SIG-M5 (cell line): ENCODE data around the gene LAMB3.

Experiments
- DNase-seq: peaks from one replicate; lab custom pipeline; 2025; lab: John Stamatoyannopoulos, UW

The LAMB3 gene

DNA sequence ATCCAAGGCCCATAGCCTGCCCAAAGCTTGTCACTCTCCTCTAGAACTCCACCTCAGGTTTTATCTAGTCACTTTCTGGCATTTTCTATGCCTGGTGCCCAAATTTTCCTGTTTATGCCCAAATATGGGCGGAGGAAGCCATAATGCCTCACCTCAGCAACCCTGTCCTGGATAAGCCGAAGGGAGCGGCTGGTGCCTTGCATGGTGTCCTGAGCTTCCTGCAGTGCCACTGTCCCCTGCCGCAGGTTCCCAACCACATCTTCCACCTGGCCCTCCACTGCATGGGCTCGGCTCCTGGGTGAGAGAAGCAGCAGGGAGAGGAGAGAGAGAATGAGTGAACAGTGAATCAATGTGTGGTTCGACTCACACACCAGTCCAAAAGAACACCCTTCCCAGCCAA is 34.5 kb downstream of the LAMB3 start:
- no peak for DNase-seq

DNA sequence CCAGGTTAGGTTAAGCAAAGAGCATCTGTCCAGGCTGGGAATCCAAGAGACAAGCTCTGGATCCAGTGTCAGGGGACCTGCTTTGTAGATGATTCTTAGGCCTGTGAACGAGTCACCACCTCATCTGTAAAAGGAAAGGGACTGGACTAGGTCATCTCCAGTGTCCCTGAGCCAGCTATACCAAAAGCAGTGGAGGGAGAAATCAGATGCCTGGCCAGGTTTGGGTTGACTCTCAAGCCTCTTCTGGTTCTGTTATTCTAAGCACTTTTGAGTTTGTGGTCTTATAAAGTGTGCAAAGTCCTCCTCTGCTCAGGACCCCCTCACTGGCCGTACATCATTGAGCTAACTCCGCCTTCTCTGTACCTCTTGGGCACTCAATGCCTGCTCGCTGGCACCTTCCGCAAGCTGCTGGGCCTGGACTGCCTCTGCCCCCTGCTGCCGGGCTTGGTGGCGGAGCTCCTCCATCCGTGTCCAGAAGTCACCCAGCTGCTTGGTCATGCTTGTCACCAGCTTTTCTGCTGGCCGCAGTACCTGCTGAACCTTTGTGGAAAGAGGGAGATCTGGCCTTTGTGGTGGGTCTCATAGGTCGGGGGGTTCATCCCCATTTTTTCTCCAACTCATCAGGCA is 35.1 kb downstream of the LAMB3 start:
- no peak for DNase-seq

GRCh38 chr1:209616366-209617046 is 35.7 kb downstream of the LAMB3 start:
- DNase-seq: no peak

DNA sequence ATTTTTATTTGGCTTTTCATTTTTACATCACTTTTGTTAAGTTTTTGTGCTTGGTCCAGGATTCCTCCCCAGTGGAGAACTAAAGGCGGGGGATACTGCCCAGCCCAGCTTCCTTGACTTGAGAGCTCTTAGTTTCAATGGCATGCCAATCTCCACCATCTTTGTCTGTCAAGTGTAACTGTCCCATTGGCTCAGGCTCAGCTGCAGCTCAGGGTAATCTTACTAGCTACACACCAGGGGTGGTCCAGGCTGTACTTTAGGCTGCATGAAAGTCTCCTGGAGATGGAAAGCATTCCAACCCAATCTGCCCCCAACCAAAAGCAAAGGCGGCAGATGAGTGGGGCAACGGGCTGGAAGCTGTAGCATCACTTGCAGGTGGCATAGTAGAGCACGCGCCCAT is 37.3 kb downstream of the LAMB3 start:
- DNase-seq: no peak

DNA sequence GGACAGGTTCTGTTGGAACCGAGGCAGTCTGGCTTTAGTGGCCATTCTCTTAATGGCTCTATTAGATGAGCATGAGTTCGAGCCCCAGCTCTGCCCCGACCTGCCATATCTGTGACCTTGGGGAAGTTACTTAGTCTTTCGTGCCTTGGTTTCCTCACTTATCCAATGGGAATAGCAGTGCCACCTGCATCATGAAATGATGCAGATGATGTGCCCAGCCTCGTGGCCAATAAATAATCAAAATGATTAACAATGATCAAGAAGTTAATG is 38.1 kb downstream of the LAMB3 start:
- no peak for DNase-seq

DNA sequence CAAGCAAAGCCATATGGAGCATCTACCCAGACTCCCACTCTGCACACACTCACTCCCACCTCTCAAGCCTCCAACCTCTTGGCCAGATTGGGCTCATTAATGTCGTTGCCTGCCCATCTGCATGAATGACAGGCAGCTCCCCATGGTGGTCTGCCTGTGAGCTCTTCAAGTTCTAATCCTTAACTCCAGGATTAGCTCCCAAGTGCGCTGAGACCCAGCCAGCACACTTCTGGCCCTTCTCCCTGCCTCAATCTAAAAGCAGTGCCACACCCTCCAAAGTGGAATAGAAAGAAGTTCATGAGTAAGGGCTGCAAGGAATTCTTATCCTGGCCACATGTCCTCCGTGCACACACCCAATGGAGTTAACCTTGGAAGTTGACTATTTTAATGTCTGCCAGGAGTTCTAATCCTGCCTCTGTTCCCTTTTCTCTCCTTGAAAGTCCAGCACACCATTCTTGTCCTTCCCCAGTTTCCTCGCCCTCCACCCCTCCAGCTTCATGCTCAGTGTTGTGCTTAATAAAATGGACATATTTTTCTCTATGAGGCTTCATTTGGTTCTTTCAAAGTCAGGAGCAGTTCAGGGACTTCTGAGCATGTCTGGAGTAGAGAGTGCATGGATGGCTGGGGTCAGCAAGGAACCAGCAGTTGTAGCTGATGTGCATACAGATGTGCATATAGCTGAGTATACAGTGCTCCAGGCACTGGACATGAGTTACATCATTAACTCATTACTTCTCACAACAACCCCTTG is 38.6 kb downstream of the LAMB3 start:
- no peak for DNase-seq

DNA sequence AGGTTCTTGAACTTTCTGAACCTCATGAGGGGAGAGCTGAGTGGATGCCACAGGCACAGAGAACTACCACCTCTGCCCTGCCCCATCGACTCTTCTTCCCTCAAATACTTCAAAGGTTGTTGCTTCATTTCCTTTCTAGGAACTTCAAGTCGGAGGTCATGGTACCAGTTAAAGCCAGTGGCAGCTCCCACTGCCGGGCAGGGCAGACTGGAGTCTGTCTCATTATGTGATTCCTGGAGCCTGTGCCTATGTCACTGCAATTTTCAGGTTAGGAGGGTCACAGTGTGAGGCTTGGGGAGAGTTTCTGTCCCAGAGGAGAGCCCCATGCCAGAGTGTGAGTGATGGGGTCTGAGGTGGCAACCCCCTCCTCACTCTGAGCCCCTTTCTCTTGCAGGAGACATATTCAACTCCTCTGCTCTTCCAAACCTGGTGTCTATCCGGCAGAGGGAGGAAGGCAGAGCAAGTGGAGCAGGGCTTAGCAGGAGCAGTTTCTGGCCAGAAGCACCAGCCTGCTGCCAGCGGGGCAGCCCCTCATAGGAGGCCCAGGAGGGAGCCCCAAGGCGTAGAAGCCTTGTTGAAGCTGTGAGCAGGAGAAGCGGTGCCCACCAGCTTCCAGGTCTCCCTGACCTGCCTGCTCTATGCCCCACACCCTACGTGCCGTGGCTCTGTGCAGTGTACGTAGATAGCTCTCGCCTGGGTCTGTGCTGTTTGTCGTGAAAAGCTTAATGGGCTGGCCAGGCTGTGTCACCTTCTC is 39.4 kb downstream of the LAMB3 start:
- DNase-seq: no peak

GRCh38 chr1:209611771-209612570 is 40.3 kb downstream of the LAMB3 start:
- DNase-seq: no peak

DNA sequence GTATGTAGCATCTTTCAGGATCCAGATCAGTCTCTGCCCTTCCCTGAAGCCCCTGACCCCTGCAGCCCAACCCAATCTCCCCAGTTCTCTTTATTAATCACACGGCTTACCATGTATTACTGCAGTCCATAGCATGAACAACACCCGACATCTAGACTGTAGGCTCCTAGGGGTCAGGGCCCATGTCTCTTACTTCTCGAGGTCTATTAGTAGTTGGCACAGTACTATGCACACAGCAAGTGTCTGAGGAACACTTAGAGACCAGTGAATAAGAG is 41.7 kb downstream of the LAMB3 start:
- no peak for DNase-seq

GRCh38 chr1:209609791-209610630 is 42.2 kb downstream of the LAMB3 start:
- DNase-seq: no peak

- DNase-seq: no peak
Measured at GRCh38 chr1:209609041-209609790, 43.0 kb downstream of the LAMB3 start.

- DNase-seq: no peak
Measured at GRCh38 chr1:209607795-209608178, 44.4 kb downstream of the LAMB3 start.

- no peak for DNase-seq
Measured at GRCh38 chr1:209607102-209607794, 45.0 kb downstream of the LAMB3 start.

- DNase-seq: no peak
Measured at GRCh38 chr1:209603877-209604276, 48.3 kb downstream of the LAMB3 start.

DNA sequence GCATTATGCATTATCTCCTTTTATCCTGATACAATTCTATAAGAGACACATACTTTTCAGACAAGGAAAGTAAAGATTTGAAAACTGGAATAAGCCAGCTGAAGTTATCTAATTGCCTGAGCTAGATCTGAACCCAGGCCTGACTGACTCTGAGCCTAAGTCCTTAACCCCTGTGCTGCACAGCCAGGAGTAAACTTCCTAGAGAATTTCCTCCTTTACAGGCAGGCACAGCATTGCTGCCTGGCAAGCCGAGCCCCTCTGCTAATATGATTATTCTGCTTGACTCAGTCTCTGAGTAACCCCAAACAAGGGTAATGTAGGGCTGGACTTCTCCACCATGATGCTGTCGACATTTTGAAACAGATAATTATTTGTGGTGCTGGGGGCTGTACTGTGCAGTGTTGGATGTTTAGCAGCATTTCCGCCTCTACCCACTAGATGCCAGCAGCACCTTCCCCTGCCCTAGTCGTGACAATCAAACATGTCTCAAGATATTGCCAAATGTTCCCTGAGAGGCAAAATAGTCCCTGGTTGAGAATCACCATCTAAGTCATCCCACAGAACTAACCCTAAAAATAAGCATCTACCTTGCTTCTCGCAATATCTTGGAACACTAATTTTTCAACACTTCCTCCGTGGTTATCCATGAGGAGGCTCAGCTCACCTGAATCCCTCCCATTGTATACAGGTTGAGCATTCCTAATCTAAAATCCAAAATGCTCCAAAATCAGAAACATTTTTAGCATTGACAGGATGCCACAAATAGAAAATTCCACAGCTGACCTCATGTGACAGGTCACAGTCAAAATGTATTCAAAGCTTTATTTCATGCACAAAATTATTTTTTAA is 50.2 kb downstream of the LAMB3 start:
- no peak for DNase-seq

DNA sequence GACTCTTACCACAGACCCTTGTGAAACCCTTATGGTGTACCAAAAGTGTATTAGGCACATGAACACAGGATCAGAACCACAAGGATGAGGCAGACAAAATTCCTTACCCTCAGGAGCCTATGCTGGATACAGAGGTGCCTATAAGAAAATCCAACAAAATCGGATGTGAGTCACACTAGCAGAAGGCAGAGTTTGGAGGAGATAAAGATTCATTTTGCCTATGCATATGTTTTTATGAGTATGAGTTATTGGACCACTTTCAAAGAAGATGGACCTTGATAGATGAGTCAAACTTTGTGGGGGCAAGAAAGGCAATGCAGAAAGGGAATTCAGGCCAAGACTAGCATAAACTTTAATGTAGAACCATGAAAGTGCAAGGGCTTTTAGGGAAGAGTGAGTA is 51.7 kb downstream of the LAMB3 start:
- DNase-seq: no peak

DNA sequence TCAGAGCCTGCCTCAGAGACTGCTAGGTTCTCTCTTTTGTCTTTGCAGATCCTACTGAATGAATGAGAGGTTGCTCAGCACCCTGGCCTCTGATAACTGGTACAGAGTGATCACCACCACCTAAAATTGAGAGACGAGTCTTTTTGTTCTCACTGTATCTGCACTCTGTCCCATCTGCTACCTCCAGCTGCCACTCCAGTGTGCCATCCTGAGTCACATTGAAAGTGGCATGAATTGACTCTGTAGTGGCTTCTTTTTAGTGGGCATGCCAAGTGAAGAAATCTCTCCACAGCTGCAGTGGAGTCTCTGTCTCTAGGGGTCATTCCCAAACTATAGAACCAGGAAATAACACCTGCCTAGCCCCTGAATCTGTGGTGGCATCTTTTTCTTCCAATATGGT is 54.0 kb downstream of the LAMB3 start:
- no peak for DNase-seq

DNA sequence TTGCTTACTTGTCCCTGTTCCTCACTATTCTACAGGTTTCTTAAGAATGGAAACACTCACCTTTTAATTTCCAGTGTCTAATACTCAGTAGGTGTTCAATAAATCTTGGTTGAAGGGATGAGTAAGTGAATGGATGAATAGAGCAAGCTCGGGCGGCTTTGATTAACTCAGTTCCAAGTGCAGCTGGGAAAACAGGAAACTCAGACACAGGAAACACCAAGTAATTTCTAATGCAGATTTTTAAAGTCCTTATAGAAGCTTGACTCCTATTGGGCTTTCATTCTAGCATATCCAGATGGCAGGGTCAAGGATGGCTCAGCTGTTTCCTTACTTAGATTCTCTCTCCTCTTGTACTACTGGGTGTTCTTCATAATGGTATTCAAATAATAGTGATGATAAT is 54.7 kb downstream of the LAMB3 start:
- no peak for DNase-seq
